COLO668 (cell line): Measurements from ENCODE around the gene KAZN.

Experiments
- DNase-seq: peaks from one replicate; lab custom pipeline; 2025; ENCODE audit not compliant: unreplicated experiment; lab: John Stamatoyannopoulos, UW

Gene KAZN

DNA sequence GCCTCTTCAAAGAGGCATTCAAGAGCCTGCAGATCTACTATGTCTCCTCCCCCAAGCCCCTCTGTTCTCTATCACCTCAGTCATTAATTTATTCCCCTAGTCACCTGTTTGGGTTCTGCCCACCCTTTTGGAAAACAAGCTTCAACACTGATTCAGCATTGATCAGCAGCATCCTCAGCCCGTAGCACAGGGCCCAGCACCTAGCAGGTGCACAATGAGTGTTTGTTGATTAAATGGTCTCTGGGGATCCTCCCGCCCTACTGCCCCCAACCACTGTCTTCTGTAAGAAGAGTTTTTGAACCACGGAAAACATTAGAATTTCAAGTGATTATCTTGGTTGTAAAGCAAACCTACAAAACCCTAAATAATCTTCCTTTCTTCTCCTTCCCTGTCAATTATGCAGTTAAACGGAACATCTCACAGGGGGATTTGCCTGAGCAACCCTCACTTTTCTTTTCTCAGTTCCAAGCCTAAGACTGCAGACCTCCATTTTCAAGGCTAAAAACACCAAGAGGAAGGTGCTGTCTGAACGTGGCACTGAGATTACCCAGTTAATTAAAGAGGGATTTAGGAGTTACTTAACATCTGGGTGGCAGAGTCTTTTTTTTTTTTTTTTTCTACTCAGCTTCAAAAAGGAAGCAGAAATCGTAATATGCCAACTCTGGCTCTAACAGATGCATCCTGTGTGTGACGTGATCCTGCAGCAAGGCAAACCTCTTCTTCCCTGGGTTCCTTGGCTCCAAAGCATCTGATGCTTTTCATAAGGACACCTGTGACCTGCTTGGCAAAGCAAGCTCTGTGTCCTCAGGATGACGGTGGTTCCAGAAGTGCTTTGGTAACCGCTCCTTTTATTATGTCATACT, 163.0 kb downstream of the KAZN start:
- no peak for DNase-seq

DNA sequence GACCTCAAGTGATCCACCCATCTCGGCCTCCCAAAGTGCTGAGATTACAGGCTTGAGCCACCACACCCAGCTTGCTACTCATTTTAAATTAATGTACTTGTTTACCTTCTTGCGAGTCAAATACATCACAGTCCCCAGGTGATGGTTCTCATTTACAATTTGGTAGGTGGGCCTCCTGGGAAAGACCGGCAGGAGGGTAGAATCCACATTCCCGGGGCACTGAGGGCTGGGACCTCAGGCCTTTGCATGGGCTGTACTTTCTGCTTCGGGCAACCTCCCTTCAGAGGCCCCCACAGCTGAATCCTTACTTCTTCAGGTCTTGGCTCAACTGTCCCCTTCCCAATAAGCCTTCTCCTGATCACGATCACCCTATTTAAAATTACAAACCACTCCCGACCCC, 165.5 kb downstream of the KAZN start:
- DNase-seq, result no peak

GRCh38 chr1:14765773-14766172, 167.3 kb downstream of the KAZN start:
- no peak for DNase-seq

- DNase-seq, result no peak
These were observed 168.6 kb downstream of the KAZN start for GRCh38 chr1:14767075-14767474.

- DNase-seq, result no peak
These were observed 170.3 kb downstream of the KAZN start for GRCh38 chr1:14768582-14769304.

GRCh38 chr1:14769486-14770274, 171.2 kb downstream of the KAZN start:
- no peak for DNase-seq

DNA sequence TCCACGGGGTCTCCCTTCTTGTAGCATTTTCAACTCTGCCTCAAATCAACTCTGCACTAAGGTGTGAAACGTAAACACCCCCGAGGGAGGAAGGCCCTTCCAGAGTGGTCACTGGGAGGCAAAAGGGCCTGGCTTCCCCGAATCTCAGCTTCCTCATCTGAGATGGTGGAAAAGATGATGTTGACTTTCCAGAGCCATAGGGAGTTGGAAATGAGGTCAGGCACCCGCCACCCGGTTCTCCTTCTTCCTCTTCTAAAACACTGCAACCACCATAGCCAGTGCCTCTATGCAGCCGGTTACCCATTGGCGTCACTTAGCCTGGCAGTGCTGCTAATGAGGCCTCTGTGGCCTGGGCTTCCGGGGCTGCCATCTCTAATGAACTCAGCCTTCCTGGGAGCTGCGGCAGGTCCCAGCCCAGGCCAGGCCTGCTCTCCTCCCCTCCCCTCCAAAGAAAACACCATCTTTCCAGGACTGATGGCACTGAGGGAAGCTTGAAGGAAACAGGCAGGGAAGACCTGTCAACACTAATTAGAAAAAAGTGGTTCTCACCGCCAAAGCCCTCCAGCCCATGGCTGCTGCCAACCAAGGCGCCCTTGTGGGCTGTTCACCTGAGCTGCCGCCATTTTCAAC, 175.0 kb downstream of the KAZN start:
- no peak for DNase-seq

- no peak for DNase-seq
These were observed 175.7 kb downstream of the KAZN start for GRCh38 chr1:14774225-14774624.

- DNase-seq, result no peak
These were observed 176.5 kb downstream of the KAZN start for GRCh38 chr1:14774988-14775387.

GRCh38 chr1:14775434-14775833, 176.9 kb downstream of the KAZN start:
- DNase-seq, result no peak

DNA sequence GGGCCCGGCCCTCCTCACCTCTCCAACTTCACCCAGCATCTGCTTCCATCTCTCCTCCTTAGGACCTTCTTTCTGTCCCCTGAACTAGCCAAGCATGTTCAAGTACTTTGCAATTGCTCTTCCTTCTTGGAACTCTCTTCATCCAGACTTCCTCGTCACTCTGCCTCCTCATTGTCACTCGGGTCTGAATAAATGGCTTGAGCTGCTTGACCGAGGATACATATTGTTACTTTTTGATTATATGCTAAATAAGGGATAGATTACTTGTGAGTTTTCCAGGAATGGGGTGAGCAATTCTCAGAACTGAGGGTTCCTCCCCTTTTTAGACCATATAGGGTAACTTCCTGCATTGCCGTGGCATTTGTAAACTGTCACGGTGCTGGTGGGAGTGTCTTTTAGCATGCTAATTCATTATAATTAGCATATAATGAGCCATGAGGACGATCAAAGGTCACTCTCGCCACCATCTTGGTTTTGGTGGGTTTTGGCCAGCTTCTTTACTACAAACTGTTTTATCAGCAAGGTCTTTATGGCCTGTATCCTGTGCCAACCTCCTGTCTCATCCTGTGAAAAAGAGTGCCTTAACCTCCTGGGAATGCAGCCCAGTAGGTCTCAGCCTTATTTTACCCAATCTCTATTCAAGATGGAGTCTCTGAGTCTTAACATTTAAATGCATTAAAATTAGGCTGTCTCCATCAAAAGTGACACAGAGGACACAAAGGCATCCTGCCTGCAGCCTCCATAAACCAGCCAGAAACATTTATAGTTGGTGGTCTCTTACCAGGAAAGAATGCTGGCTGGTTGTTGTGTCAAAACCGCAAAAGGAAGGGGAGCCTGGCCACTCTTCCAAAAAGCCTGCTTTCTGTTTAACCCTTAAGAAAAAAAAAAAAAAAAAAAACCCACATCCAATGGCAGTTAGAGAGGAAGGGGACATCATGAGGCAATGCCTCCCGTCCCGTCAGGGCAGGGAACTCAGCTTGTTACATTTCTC, 179.3 kb downstream of the KAZN start:
- no peak for DNase-seq

DNA sequence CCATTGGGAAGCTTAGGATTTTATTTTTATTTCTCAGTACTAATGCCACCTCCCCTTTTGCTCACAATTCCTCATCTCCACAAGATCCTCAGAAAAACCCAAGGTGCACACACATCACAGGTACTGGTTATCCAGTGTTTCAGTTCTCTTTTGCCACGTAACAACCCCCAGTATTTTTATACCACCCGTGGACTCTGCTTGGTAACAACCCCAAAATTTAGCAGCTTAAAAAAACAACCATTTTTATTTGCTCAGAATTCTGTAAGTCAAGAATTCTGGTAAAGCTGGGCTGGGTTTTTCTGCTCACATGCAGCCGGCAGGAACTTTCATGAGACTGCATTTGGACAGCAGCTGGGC, 180.0 kb downstream of the KAZN start:
- no peak for DNase-seq

DNA sequence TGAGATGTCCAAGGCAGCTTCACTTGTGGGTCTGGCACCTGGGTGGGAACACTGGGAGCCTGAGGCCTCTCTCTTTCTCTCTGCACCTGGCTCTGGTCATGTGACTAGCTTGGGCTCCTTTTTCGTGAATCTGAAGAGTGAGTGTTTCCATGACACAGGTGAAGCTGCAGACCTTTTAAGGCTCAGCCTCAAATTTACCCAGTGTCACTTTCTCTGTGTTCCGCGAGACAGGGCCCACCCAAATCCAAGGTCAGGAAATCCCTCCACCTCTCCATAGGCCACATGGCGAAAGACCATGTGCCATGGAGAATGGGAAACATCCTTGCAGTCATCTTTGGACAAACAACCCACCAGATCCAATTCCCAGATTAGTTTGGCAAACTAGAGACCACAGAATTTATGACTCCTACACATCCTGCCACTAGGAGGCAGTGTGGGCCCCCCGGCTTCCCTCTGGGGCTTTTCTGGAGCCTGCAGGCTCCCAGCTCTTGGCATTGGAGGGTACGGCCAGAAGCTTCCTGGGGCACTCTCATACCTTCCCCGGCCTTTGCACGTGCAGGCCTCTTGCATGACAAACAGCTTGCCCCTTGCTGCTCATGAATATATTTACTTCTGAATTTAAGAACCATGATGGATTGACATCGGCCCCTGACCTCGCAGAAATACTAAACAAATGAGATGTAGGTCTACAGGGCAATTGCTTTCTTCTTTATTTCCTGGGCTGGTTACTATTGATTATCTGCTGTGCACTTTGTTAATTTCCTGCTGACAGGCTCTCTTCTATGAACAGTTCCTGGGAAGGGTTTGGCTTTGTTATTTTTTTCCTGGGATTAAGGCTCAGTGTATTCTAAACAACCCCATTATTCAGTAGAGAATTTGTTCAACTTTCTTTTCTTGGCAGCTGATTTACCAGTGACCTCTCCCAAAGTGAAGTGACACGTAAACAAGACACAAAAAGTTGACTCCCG, 180.7 kb downstream of the KAZN start:
- peak; percentile 32 for DNase-seq

- no peak for DNase-seq
These were observed 181.8 kb downstream of the KAZN start for GRCh38 chr1:14780271-14780670.

GRCh38 chr1:14781811-14782210, 183.3 kb downstream of the KAZN start:
- DNase-seq, result no peak

- no peak for DNase-seq
These were observed 184.5 kb downstream of the KAZN start for GRCh38 chr1:14782741-14783591.

DNA sequence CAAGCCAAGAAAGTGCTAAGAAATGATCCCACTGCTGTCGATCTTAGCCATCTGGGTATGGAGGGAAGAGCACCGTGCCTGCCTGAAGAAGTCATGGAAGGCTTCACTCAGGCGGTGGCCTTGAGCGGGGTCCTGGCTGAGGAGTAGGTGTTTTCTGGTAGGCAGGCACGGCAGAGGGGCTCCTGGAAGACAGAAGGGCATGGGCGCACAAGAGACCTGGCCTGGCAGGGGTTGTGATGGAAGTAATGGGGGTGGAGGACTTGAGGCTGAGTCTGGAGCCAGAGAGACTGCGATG, 185.1 kb downstream of the KAZN start:
- no peak for DNase-seq
